ENCODE measurements around the gene DMP1. TPM values are rescaled to one million over a fixed set of nuclear protein-coding genes. Genes with fewer than 3 reads are reported as not detected.
"Not testable (repeated sequence)": the region's sequence is repeated elsewhere in the genome, so short reads cannot be mapped to it uniquely, and the experiment has no call there.

Gene DMP1
- total and polyA plus RNA-seq, 3 donors from 2014 or later, result 0.37 to 1.5 (median 0.91) TPM

DNA sequence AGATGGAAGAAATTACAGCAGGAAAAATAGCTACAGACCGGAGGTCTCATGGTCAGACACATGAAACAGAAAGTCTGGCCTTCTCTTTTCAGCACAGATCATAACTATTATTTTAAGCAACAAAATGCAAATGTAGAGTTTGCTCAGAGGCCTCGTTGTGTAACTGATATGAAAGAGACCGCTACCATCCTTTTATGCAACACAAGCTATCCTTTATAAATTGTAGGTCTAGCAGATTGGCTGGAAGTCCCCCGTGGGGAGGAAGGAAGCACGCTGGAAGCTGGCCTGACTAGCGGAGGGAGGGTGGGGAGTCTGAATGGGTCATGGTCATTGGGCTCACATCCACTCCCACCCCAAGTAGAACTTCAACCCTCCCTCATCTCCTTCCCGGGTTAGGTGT lies 27.7 kb downstream of the DMP1 start:
- 43 to 54% methylated on average over 7 of the region's 7 CpGs for WGBS, 2 donors
- Histone ChIP-seq H3K9me3 (no peaks in the 10 kb centered on the region), H3K27me3 (no peaks in the 10 kb centered on the region), H3K27ac (peak overlapping the region in 1 of 2 donors; percentile 51), H3K36me3 (ENCODE audit: low read depth, missing control alignments) (no peaks in the 10 kb centered on the region), H3K4me1 (no peaks in the 10 kb centered on the region), H3K4me3 (no peak overlapping the region)
- intact Hi-C loops (cut with DNase I; ENCODE audit: low total_unique reads), result no loop called here
- no peak for TF ChIP-seq POLR2A (IDR thresholded peaks at IDR 0.05)
- TF ChIP-seq, protein P1, sequence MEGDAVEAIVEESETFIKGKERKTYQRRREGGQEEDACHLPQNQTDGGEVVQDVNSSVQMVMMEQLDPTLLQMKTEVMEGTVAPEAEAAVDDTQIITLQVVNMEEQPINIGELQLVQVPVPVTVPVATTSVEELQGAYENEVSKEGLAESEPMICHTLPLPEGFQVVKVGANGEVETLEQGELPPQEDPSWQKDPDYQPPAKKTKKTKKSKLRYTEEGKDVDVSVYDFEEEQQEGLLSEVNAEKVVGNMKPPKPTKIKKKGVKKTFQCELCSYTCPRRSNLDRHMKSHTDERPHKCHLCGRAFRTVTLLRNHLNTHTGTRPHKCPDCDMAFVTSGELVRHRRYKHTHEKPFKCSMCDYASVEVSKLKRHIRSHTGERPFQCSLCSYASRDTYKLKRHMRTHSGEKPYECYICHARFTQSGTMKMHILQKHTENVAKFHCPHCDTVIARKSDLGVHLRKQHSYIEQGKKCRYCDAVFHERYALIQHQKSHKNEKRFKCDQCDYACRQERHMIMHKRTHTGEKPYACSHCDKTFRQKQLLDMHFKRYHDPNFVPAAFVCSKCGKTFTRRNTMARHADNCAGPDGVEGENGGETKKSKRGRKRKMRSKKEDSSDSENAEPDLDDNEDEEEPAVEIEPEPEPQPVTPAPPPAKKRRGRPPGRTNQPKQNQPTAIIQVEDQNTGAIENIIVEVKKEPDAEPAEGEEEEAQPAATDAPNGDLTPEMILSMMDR (IDR thresholded peaks at IDR 0.05), result no peak
- peak; percentile 40 for DNase-seq

DNA sequence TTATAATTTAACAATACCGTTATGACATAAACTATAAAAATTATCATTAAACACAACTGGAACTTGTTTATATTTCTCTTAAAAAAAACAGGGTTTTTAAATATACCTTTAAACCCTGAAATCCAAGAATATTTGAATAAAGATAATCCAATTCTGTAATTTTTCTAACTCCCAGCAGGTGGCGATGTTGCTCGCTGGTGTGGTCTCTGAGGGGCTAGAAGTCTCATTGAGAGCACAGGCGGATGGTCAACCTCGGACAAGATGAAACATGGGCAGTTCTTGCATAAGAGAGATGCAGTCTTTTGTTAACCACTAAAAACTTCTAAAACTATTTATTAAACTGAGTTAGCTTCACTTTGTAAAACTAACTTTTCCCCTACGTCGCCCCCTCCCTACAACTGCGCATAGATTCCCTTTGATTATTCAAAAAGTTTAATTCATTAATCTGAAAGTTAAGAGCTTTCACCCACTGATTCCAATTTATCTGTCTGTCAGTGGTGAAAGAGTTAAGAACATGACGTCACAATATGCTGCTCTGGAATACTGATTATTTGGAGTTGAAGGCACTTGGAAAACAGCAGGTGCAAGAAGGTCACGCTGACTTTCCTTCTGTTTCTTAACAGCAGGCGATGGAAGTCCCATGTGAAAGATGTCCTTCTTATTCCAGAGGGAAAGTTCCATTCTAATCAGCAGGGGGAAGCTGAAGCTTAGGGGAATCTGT lies 29.5 kb downstream of the DMP1 start:
- 33 to 34% methylated on average over 11 of the region's 11 CpGs for WGBS, 2 donors
- H3K9me3 ChIP-seq, result no peaks in the 10 kb centered on the region
- H3K36me3 ChIP-seq (ENCODE audit: low read depth, missing control alignments), result no peaks in the 10 kb centered on the region
- no peaks in the 10 kb centered on the region for H3K27me3 ChIP-seq
- DNase-seq, result peak; percentile 49
- no peak overlapping the region for H3K27ac ChIP-seq
- H3K4me1 ChIP-seq, result no peaks in the 10 kb centered on the region
- H3K4me3 ChIP-seq, result no peak overlapping the region
- intact Hi-C loops (cut with DNase I; ENCODE audit: low total_unique reads), result no loop called here
- TF ChIP-seq POLR2A (IDR thresholded peaks at IDR 0.05), result no peak
- TF ChIP-seq, protein P1 (IDR thresholded peaks at IDR 0.05), result peak; percentile 66 to 85 (median 75)

DNA sequence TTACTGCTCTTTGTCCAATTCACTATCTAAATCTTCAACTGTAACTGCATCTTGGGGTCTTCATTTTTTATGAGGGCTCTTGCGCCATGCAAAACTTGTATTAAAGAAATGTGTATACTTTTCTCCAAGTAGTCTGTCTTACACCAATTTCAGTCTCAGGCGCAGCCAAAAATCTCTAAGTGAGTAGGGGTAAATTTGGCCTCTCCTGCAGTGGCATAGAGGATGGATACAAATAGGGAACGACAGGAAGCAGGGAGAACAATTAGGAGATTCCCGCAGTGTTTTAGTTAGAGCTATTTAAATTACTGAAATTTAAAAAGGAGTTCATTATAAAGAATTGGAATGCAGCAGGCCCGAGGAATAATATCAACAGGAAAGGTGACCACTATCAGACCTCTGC lies 30.2 kb downstream of the DMP1 start:
- Histone ChIP-seq H3K36me3 (ENCODE audit: low read depth, missing control alignments) (no peaks in the 10 kb centered on the region), H3K4me3 (no peak overlapping the region), H3K27ac (no peak overlapping the region), H3K27me3 (no peaks in the 10 kb centered on the region), H3K9me3 (no peaks in the 10 kb centered on the region), H3K4me1 (no peaks in the 10 kb centered on the region)
- DNase-seq, result no peak
- no peak for TF ChIP-seq POLR2A (IDR thresholded peaks at IDR 0.05)
- TF ChIP-seq, protein P1 (IDR thresholded peaks at IDR 0.05), result no peak
- intact Hi-C loops (cut with DNase I; ENCODE audit: low total_unique reads), result no loop called here
- WGBS, 2 donors, result 63 to 76% methylated on average over 5 of the region's 5 CpGs

DNA sequence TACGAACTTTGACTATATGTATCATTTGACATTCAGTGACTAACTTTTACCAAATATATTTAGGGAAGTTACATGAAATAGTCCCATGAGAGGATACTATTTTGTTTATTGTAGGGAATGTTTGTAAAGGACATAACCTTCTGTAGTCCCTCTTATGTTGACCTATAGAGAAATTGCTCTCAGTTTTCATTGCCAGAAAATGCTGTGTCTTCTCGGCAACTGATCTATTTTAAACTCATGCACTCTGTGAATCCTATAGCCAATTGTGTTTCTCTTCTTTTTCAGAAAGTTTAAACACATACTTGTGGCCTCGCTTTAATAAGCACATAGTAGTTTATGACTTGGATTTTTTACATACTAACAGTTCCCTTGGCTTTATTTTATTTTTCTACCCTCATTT lies 38.2 kb downstream of the DMP1 start:
- no peaks in the 10 kb centered on the region for H3K4me1 ChIP-seq
- no peak overlapping the region for H3K4me3 ChIP-seq
- WGBS, 2 donors, result 64 to 70% methylated on average over 3 of the region's 3 CpGs
- intact Hi-C loops (cut with DNase I; ENCODE audit: low total_unique reads), result no loop called here
- H3K9me3 ChIP-seq, result no peaks in the 10 kb centered on the region
- TF ChIP-seq POLR2A (IDR thresholded peaks at IDR 0.05), result no peak
- TF ChIP-seq, protein P1 (IDR thresholded peaks at IDR 0.05), result no peak
- H3K27ac ChIP-seq, result no peak overlapping the region
- H3K36me3 ChIP-seq (ENCODE audit: low read depth, missing control alignments), result no peaks in the 10 kb centered on the region
- DNase-seq, result no peak
- H3K27me3 ChIP-seq, result no peaks in the 10 kb centered on the region

DNA sequence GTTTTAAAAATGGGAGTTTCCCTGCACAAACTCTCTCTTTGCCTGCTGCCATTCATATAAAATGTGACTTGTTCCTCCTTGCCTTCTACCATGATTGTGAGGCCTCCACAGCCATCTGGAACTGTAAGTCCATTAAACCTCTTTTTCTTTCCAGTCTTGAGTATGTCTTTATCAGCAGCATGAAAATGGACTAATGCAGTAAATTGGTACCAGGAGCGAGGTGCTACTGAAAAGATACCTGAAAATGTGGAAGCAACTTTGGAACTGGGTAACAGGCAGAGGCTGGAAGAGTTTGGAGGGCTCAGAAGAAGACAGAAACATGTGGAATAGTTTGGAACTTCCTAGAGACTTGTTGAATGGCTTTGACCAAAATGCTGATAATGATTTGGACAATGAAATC lies 40.9 kb downstream of the DMP1 start:
- H3K36me3 ChIP-seq (ENCODE audit: low read depth, missing control alignments); H3K27me3 ChIP-seq; DNase-seq; H3K27ac ChIP-seq; intact Hi-C loops (cut with DNase I; ENCODE audit: low total_unique reads); H3K9me3 ChIP-seq; H3K4me1 ChIP-seq; H3K4me3 ChIP-seq: not testable (repeated sequence)
- WGBS, 2 donors, result 93 to 97% methylated on average over 1 of the region's 1 CpG

DNA sequence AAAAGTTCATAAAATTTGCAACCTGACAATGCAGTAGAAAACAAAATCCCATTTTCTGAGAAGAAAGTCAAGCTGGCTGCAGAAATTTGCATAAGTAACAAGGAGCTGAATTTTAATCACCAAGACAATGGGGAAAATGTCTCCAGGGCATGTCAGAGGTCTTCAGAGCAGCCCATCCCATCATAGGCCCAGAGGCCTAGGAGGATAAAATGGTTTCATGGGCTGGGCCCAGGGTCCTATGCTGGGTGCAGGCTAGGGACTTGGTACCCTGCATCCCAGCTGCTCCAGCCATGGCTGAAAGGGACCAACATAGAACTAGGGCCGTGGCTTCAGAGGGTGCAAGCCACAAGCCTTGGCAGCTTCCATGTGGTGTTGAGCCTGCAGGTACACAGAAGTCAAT lies 42.0 kb downstream of the DMP1 start:
- H3K27me3 ChIP-seq; H3K9me3 ChIP-seq; DNase-seq; H3K27ac ChIP-seq; H3K4me3 ChIP-seq; H3K4me1 ChIP-seq; H3K36me3 ChIP-seq (ENCODE audit: low read depth, missing control alignments); intact Hi-C loops (cut with DNase I; ENCODE audit: low total_unique reads): not testable (repeated sequence)
- WGBS, 2 donors, result 69% methylated on average over 1 of the region's 1 CpG; no CpG with 5 or more reads in 1 of the 2 donors

Data from testis (tissue), 3 donors.